GM18517 (cell line): Measurements from ENCODE around the gene PKIB.
A peak's percentile ranks its signal among the peaks of the same experiment; 100 is the strongest.

Source experiments
- ATAC-seq: cut with Tn5 transposase; IDR thresholded peaks from one replicate; pipeline ENCODE4 v1.9.1; 2021; ENCODE audit warnings: mild to moderate bottlenecking, moderate library complexity; ENCODE audit not compliant: unreplicated experiment

PKIB gene

DNA sequence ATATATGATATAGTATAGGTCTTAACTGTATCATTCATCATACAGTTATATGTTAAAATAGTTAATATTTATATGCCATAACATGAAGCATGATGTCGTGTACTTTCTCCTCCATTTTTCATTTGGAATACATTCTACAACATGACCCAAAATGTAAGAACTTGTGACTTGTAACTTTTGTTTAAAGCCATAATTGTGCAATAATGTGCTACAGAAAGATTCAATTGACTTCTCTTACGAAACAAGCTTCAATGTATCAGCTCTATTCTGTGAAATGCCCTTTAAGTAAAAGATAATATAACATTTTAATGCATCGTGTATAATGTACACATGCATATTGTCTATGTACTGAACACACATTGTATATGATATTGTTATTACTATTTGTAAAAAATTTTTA, 92.6 kb downstream of the PKIB start:
- no peak for ATAC-seq

DNA sequence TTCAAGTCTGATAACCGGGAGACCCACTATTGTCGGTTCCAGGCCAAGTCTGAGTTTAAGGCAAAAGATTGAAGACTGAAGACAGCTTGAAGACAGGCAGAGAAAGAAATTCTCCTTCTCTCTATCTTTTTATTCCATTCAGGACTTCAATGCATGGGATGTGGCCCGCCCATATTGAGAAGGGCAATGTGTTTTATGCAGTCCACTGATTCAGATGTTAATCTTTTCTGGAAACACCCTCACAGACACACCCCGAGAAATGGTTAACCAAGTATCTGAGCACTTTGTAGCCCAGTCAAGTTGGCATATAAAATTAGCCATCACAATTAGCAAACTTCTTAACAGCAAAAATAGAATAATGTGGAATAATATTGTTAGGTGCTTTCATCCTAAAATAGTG, 93.9 kb downstream of the PKIB start:
- no peak for ATAC-seq

- peak; percentile 81 for ATAC-seq
Observed at GRCh38 chr6:122709922-122710512, 99.8 kb downstream of the PKIB start.

GRCh38 chr6:122710908-122711635, 100.9 kb downstream of the PKIB start:
- ATAC-seq: no peak

GRCh38 chr6:122712093-122712447, 101.9 kb downstream of the PKIB start:
- ATAC-seq: no peak

GRCh38 chr6:122712448-122713137, 102.4 kb downstream of the PKIB start:
- no peak for ATAC-seq

GRCh38 chr6:122713138-122713537, 102.9 kb downstream of the PKIB start:
- no peak for ATAC-seq

- no peak for ATAC-seq
Observed at GRCh38 chr6:122714059-122714458, 103.9 kb downstream of the PKIB start.

GRCh38 chr6:122715725-122716124, 105.5 kb downstream of the PKIB start:
- ATAC-seq: no peak

GRCh38 chr6:122717350-122717749, 107.1 kb downstream of the PKIB start:
- ATAC-seq: no peak

DNA sequence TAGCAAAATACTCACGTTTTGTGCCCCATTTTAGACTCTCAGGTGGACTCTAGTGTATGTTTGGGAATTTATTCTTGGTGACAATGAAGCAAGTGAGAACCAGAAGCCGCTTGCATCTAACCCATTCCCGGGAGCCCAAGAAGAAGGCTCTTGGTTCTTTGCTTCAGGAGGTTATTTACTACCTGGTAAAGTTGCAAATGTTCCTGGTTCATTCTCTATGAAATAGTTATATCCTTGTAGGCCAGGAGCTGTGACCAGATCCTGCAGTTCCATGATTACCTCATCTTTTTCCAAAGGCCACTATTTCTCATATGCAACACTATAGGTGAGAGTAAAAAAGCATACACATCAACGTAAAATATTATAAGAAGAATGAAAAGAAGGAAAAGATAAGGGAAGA, 108.4 kb downstream of the PKIB start:
- no peak for ATAC-seq

DNA sequence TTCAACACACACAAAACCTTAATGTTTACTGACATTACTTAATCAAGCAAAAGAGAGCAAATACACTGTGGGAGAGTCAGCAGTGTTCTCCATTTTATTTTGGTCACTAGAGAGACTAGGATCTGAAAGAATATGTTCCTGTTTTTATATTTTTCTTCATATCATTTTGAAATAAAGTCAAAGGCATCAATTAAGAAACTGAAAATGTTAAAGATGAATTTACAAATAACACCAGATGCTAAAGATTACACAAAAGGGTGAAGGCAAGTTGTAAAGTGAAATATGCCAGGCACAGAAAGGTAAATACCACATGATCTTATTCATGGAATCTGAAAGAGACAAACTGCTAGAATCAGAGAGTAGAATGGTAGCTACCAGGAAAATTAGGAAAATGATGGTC, 109.0 kb downstream of the PKIB start:
- no peak for ATAC-seq

GRCh38 chr6:122722746-122723145, 112.5 kb downstream of the PKIB start:
- no peak for ATAC-seq

GRCh38 chr6:122726649-122727048, 116.4 kb downstream of the PKIB start:
- peak; percentile 43 for ATAC-seq

DNA sequence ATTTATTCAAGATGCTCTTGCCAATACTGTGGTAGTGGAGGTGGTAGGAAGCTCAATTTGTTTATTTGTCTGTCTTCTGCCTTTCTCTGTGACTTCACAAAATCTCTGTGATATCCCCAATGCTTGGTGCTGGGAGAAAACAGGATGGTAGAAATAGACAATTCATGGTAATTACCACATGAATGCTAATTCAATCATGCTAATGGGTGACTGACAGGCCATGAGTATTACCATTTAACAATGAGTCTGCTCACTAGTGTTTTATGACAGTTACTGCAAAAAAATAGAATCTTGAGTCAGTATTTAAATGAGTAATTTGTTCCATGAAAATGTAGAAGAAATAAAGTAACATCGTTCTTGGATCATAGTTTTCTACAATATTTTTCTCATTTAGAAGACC, 117.0 kb downstream of the PKIB start:
- ATAC-seq: no peak

- no peak for ATAC-seq
Observed at GRCh38 chr6:122730334-122730733, 120.1 kb downstream of the PKIB start.

DNA sequence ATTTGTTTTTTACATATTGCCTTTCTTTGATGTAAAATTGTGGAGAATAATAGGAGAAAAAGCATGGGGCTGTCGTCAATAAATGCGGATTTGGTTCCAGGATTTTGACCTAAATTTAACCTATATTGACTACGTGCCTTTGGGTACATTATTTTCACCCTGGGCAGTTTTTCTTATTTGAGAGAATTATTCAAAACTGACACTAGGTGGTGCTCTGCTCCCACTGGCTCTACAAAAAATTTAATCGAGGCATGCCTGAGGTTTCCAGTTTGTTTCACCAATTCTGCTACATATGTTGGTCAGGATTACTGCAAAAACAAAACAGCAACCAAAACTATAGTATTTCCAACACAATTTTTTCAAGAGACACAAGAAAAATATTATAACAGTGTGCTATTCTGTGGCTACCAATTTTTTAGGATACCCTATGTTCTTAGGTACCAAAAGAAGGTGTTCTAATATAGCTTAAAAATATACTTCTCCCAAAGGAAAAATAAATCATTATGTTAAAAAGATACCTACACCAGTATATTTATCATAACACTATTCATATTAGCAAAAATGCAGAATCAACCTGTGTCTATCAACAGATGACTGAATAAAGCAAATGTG, 120.7 kb downstream of the PKIB start:
- ATAC-seq: peak; percentile 65

DNA sequence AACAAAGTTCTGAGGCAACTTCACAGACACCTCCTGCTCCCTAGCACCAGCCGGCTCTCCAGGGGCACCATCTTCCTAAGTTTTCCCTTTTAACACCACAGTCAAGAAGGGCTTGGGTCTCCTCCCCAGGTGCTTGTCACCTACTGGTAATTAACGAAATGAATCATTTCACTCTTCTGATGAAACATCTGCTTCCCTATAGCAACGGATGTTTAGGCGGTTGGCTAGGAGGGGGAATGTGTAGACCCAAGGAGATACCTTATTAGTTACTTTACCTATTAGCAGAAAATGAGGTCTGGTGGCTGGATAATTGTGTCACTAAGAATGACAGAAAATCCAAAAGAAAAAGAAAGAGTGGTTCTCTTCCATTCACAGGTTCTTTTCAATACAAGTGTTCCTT, 123.1 kb downstream of the PKIB start:
- ATAC-seq: no peak

- no peak for ATAC-seq
Observed at GRCh38 chr6:122734529-122735395, 124.6 kb downstream of the PKIB start.

DNA sequence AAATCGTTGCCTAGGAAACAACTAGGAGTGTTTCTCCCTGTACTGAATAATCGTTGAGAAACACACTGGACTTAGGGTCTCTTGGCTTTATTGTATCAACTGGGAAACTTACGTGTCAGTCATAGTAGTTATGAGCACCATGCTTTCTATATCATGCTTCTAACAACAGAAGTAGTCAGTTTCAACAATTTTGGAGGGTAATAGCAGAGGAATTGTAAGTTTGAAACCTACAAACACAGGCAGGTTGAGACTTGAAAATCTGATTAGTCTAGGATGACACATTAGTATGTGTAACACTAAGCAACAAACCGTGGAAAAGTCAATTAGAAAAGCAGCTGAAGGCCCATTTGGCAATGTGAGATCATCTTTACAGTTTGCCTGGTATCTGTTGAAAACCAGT, 125.4 kb downstream of the PKIB start:
- ATAC-seq: no peak

DNA sequence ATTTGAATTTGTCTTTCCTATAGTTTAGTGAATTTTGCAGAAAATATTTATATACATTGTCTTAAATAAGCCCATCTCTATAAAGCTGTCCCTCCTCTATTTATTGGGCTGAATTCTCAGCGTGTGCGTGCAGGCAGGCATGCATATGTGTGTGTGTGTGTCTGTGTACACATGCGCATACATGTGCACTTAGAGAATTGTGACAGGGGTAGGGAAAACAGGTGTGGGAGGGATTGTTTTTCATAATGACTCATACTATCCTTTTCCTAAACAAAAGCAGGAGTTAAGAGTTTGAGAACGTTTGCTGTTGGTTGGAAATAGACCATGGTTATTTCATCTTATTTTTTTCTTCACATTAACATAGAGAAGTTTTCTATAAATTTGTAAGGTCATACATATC, 126.0 kb downstream of the PKIB start:
- ATAC-seq: no peak
